Hepatocyte (in vitro differentiated cells): Measurements from ENCODE around the gene ASB15. TPM values are rescaled to one million over a fixed set of nuclear protein-coding genes. Genes with fewer than 3 reads are reported as not detected.

Experiments used
- DNase-seq: peaks from one replicate; pipeline ENCODE4 v3.0.0-alpha.2; 2016; ENCODE audit warnings: low spot score
- H2AFZ ChIP-seq: fragments of 200-600 bp; sonication (generic); 2 replicates; pipeline ENCODE4 v1.6.0; 2016; ENCODE audit warnings: antibody characterized with exemption, mild to moderate bottlenecking
- H3K27ac ChIP-seq: fragments of 200-600 bp; sonication (generic); 2 replicates; pipeline ENCODE4 v1.5.1; 2016; ENCODE audit warnings: mild to moderate bottlenecking
- H3K27me3 ChIP-seq: fragments of 200-600 bp; sonication (generic); 2 replicates; pipeline ENCODE4 v1.6.1; 2016
- H3K36me3 ChIP-seq: fragments of 200-600 bp; sonication (generic); replicated peaks from 2 replicates; pipeline ENCODE4 v1.5.1; 2016; ENCODE audit warnings: low read depth; ENCODE audit not compliant: insufficient read depth
- H3K4me1 ChIP-seq: fragments of 200-600 bp; sonication (generic); 2 replicates; pipeline ENCODE4 v1.5.1; 2016; ENCODE audit warnings: mild to moderate bottlenecking, moderate library complexity; ENCODE audit not compliant: insufficient read depth
- H3K4me2 ChIP-seq: fragments of 200-600 bp; sonication (generic); 2 replicates; pipeline ENCODE4 v1.6.0; 2016
- H3K4me3 ChIP-seq: fragments of 200-600 bp; sonication (generic); 2 replicates; pipeline ENCODE4 v1.5.1; 2016; ENCODE audit warnings: mild to moderate bottlenecking
- H3K79me2 ChIP-seq: fragments of 200-600 bp; sonication (generic); 2 replicates; pipeline ENCODE4 v1.6.0; 2017; ENCODE audit warnings: mild to moderate bottlenecking
- H3K9me2 ChIP-seq: fragments of 200-600 bp; sonication (generic); replicated peaks from 2 replicates; pipeline ENCODE4 v1.6.0; 2017; ENCODE audit warnings: mild to moderate bottlenecking; ENCODE audit not compliant: insufficient read depth
- H3K9me3 ChIP-seq: fragments of 200-600 bp; sonication (generic); 2 replicates; pipeline ENCODE4 v1.5.1; 2016; ENCODE audit warnings: low read depth, mild to moderate bottlenecking
- H4K20me1 ChIP-seq: fragments of 200-600 bp; sonication (generic); 2 replicates; pipeline ENCODE4 v1.6.0; 2016; ENCODE audit warnings: mild to moderate bottlenecking; ENCODE audit not compliant: insufficient read depth, poor library complexity, severe bottlenecking
- CTCF ChIP-seq: fragments of 200-600 bp; sonication (generic); IDR thresholded peaks from 2 replicates; pipeline ENCODE4 v1.5.1; 2016; ENCODE audit warnings: antibody characterized with exemption, mild to moderate bottlenecking; ENCODE audit not compliant: poor library complexity
- EZH2 ChIP-seq: fragments of 200-600 bp; sonication (generic); IDR thresholded peaks from 2 replicates; pipeline ENCODE4 v1.6.1; 2016; ENCODE audit warnings: antibody characterized with exemption, mild to moderate bottlenecking, borderline replicate concordance
- EZH2phosphoT487 ChIP-seq: fragments of 200-600 bp; sonication (generic); IDR thresholded peaks from one replicate; pipeline ENCODE4 v1.6.1; 2018; ENCODE audit warnings: antibody characterized with exemption, mild to moderate bottlenecking, low read depth, moderate library complexity; ENCODE audit not compliant: unreplicated experiment, severe bottlenecking
- WGBS: methylation state at CpG from one replicate; pipeline ENCODE4 v1.1.6; 2016; ENCODE audit warnings: low lambda C conversion rate; ENCODE audit errors: missing lambda C conversion rate; 5-methylcytosine and 5-hydroxymethylcytosine counted together
- polyA plus RNA-seq: library from polyadenylated mRNA; unstranded; fragments of >200 nt; fragmentation: Nextera tagmentation; extraction: Ambion mirVana; gene quantifications from 2 replicates; pipeline ENCODE4 v1.2.1, GENCODE V29; 2016
- total RNA-seq: library from RNA; depleted of rRNA; stranded (reverse); fragments of >200 nt; gene quantifications from 2 replicates; pipeline ENCODE4 v1.2.3, GENCODE V29; 2014

ASB15 gene
- total and polyA plus RNA-seq, 2 experiments from 2014 or later, result not detected

GRCh38 chr7:123673137-123673732 is 71.6 kb downstream of the ASB15 start:
- Histone ChIP-seq H3K36me3 (no peaks in the 10 kb centered on the region), H3K4me1 (peaks cover 10% of the 10 kb centered on the region), H3K9me3 (no peaks in the 10 kb centered on the region), H2AFZ (no peak overlapping the region), H3K79me2 (no peaks in the 10 kb centered on the region), H3K27ac (no peak overlapping the region), H4K20me1 (no peaks in the 10 kb centered on the region), H3K4me3 (no peak overlapping the region), H3K9me2 (no peaks in the 10 kb centered on the region), H3K4me2 (no peak overlapping the region), H3K27me3 (no peaks in the 10 kb centered on the region)
- TF ChIP-seq CTCF (no peak), EZH2 (no peak), EZH2phosphoT487 (no peak)
- WGBS, result 93% methylated on average over 5 of the region's 5 CpGs
- no peak for DNase-seq

- Histone ChIP-seq H4K20me1 (no peaks in the 10 kb centered on the region), H3K4me3 (no peak overlapping the region), H3K27ac (no peak overlapping the region), H3K9me2 (no peaks in the 10 kb centered on the region), H3K4me2 (no peak overlapping the region), H3K4me1 (peaks cover 10% of the 10 kb centered on the region), H3K27me3 (no peaks in the 10 kb centered on the region), H3K9me3 (no peaks in the 10 kb centered on the region), H3K36me3 (no peaks in the 10 kb centered on the region), H2AFZ (no peak overlapping the region), H3K79me2 (no peaks in the 10 kb centered on the region)
- no peak for TF ChIP-seq EZH2
- TF ChIP-seq EZH2phosphoT487, result no peak
- no peak for TF ChIP-seq CTCF
- 78% methylated on average over 3 of the region's 3 CpGs for WGBS
- no peak for DNase-seq
These were observed 72.3 kb downstream of the ASB15 start for GRCh38 chr7:123673752-123674398.

DNA sequence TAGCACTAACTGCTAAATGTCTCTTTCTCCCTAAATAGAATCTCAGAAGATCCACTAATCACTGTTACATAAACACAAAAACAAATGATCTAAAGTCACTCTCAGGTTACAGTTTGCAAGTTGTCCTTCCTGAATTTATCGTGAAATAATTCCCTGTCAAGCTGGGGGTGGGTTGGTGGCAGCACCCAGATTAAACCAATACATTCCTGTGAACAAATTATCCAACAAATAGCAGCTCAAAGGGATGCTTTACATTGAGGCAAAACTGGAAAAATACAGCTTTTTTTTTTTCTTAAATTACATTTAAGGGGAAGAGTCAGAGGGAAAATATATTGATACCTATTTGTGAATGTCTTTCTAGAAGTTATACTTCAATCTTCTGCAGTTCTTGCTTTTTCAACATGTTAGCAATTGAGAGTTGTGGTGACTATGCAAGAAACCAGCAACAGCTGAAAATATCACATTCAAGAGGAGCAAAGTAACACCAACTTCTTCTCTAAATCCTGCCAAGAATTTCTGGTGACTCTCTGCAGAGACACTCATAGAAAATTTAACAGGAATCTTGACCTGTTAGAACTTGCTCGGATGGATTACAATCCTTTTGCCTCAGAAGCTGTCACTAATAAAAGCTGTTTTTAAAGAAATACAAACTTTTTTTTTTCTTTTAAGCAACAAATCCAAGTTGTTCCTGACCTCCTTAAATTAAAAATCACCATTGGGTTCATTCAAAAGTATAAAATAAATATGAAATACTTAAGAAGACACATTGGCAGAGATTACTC is 73.0 kb downstream of the ASB15 start:
- 31% methylated on average over 2 of the region's 2 CpGs for WGBS
- no peaks in the 10 kb centered on the region for H3K9me2 ChIP-seq
- H2AFZ ChIP-seq, result no peak overlapping the region
- no peak for DNase-seq
- H3K4me1 ChIP-seq, result peaks cover 10% of the 10 kb centered on the region
- H3K9me3 ChIP-seq, result no peaks in the 10 kb centered on the region
- no peaks in the 10 kb centered on the region for H3K27me3 ChIP-seq
- no peak overlapping the region for H3K27ac ChIP-seq
- H3K79me2 ChIP-seq, result no peaks in the 10 kb centered on the region
- no peak overlapping the region for H3K4me3 ChIP-seq
- H3K36me3 ChIP-seq, result no peaks in the 10 kb centered on the region
- no peak overlapping the region for H3K4me2 ChIP-seq
- no peak for TF ChIP-seq CTCF
- TF ChIP-seq EZH2, result no peak
- no peak for TF ChIP-seq EZH2phosphoT487
- H4K20me1 ChIP-seq, result no peaks in the 10 kb centered on the region
